GM19035 (cell line): ENCODE results near the gene GGT1.
"Not testable (repeated sequence)": the region's sequence is repeated elsewhere in the genome, so short reads cannot be mapped to it uniquely, and the experiment has no call there.

Experiments
- ATAC-seq: cut with Tn5 transposase; IDR thresholded peaks from one replicate; pipeline ENCODE4 v1.9.1; 2021; ENCODE audit not compliant: unreplicated experiment

Gene GGT1

GRCh38 chr22:24595863-24596262 lies 7.1 kb upstream of the GGT1 start:
- no peak for ATAC-seq

- ATAC-seq = not testable (repeated sequence)
These were observed 5.9 kb upstream of the GGT1 start for GRCh38 chr22:24597076-24597475.

GRCh38 chr22:24599514-24599913 lies 3.5 kb upstream of the GGT1 start:
- no peak for ATAC-seq

GRCh38 chr22:24599958-24600715 lies 2.9 kb upstream of the GGT1 start:
- ATAC-seq = not testable (repeated sequence)

- no peak for ATAC-seq
These were observed 1.5 kb upstream of the GGT1 start for GRCh38 chr22:24601217-24602104.

- ATAC-seq = not testable (repeated sequence)
These were observed 766 bp upstream of the GGT1 start for GRCh38 chr22:24602105-24602749.

GRCh38 chr22:24603770-24604629 lies 1.0 kb downstream of the GGT1 start:
- not testable (repeated sequence) for ATAC-seq

- ATAC-seq = not testable (repeated sequence)
These were observed 3.3 kb downstream of the GGT1 start for GRCh38 chr22:24606340-24606739.

- ATAC-seq = not testable (repeated sequence)
These were observed 4.5 kb downstream of the GGT1 start for GRCh38 chr22:24607429-24607983.

- not testable (repeated sequence) for ATAC-seq
These were observed 5.3 kb downstream of the GGT1 start for GRCh38 chr22:24608327-24608726.

- not testable (repeated sequence) for ATAC-seq
These were observed 6.9 kb downstream of the GGT1 start for GRCh38 chr22:24609888-24610287.

GRCh38 chr22:24614794-24615193 lies 11.8 kb downstream of the GGT1 start:
- not testable (repeated sequence) for ATAC-seq

GRCh38 chr22:24621244-24621643 lies 18.3 kb downstream of the GGT1 start:
- ATAC-seq = not testable (repeated sequence)

- ATAC-seq = not testable (repeated sequence)
These were observed 19.6 kb downstream of the GGT1 start for GRCh38 chr22:24622596-24622995.

GRCh38 chr22:24627911-24628310 lies 24.9 kb downstream of the GGT1 start:
- ATAC-seq = not testable (repeated sequence)

GRCh38 chr22:24629069-24629468 lies 26.1 kb downstream of the GGT1 start:
- ATAC-seq = not testable (repeated sequence)

- not testable (repeated sequence) for ATAC-seq
These were observed 27.9 kb downstream of the GGT1 start for GRCh38 chr22:24630812-24631427.

- ATAC-seq = not testable (repeated sequence)
These were observed 28.6 kb downstream of the GGT1 start for GRCh38 chr22:24631430-24632122.

- not testable (repeated sequence) for ATAC-seq
These were observed 29.6 kb downstream of the GGT1 start for GRCh38 chr22:24632642-24633041.
